Measurements from ENCODE around the gene CA5A. TPM values are rescaled to one million over a fixed set of nuclear protein-coding genes. Genes with fewer than 3 reads are reported as not detected.

CA5A gene
- total RNA-seq, 2 experiments from 2014 or later: not detected

DNA sequence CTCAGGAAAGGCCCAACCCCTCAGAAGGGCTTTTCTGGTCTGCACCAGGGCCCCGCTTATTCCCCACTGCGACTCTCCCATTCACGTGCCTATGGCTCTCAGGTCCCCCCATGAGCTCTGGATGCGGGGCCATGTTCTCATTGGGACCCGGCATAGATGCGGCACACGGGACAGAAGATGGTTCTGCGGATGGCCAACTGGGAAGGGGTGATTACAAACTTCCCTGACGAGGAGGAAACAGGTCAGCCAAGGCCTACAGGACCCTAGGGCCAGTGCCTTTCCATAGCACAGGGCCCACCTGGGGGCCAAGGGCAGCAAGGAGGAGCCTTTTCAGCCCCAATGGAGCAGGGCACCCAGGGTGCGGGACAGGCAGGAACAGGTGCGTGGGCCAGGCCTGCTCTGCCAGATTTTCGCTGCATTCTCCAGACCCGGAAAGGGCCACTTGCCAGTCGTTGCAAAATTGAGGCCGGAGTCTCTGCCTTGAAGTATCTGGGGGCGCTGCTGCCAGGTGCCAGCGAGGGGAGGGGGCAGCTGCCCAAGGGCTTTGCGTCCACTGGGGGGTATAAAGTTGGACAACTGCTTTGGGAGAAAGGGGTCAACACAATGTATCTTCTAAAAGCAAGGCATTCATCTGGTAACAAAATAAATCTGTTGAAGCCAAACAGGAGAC is 87.5 kb downstream of the CA5A start:
- Mint-ChIP-seq H3K9me3 (no peaks in the 10 kb centered on the region), H3K4me3 (no peak overlapping the region), H3K27ac (no peak overlapping the region), H3K36me3 (ENCODE audit: low read depth) (peaks cover 14% of the 10 kb centered on the region), H3K27me3 (no peaks in the 10 kb centered on the region), H3K4me1 (ENCODE audit: low read depth) (peaks cover 9% of the 10 kb centered on the region)
- Histone ChIP-seq H3K9me3 (ENCODE audit: control insufficient read depth in 1 of 2, insufficient read depth in 1 of 2, low read length in 2 of 2) (no peaks in the 10 kb centered on the region), H3K27me3 (ENCODE audit: control insufficient read depth in 1 of 2, insufficient read depth in 2 of 2, low read length in 2 of 2) (no peaks in the 10 kb centered on the region), H3K36me3 (ENCODE audit: insufficient read depth, low read length) (peaks cover 18% of the 10 kb centered on the region), H3K4me1 (ENCODE audit: insufficient read depth, low read length) (peaks cover 23% of the 10 kb centered on the region), H3K27ac (ENCODE audit: low read depth in 1 of 2, low read length in 2 of 2) (no peak overlapping the region), H3K4me3 (ENCODE audit: low read length) (no peak overlapping the region)
- intact Hi-C loops (cut with DNase I, micrococcal nuclease): no loop called here
- TF ChIP-seq, protein P1, sequence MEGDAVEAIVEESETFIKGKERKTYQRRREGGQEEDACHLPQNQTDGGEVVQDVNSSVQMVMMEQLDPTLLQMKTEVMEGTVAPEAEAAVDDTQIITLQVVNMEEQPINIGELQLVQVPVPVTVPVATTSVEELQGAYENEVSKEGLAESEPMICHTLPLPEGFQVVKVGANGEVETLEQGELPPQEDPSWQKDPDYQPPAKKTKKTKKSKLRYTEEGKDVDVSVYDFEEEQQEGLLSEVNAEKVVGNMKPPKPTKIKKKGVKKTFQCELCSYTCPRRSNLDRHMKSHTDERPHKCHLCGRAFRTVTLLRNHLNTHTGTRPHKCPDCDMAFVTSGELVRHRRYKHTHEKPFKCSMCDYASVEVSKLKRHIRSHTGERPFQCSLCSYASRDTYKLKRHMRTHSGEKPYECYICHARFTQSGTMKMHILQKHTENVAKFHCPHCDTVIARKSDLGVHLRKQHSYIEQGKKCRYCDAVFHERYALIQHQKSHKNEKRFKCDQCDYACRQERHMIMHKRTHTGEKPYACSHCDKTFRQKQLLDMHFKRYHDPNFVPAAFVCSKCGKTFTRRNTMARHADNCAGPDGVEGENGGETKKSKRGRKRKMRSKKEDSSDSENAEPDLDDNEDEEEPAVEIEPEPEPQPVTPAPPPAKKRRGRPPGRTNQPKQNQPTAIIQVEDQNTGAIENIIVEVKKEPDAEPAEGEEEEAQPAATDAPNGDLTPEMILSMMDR (IDR thresholded peaks at IDR 0.05): no peak
- ChIA-PET CTCF (interaction anchor here (1.5 to 4.5 kb wide), 7 partner anchors 19 to 85 kb away, joined by 4 to 63 read pairs (median 9); partner anchors contain the start of gene SLC7A5), POLR2A (interaction anchor here (3.5 kb wide), 1 partner anchor 20 kb away, joined by 40 read pairs; the partner anchor contains the start of gene SLC7A5)
- ATAC-seq (ENCODE audit: poor library complexity) (no peak), DNase-seq (no peak)

DNA sequence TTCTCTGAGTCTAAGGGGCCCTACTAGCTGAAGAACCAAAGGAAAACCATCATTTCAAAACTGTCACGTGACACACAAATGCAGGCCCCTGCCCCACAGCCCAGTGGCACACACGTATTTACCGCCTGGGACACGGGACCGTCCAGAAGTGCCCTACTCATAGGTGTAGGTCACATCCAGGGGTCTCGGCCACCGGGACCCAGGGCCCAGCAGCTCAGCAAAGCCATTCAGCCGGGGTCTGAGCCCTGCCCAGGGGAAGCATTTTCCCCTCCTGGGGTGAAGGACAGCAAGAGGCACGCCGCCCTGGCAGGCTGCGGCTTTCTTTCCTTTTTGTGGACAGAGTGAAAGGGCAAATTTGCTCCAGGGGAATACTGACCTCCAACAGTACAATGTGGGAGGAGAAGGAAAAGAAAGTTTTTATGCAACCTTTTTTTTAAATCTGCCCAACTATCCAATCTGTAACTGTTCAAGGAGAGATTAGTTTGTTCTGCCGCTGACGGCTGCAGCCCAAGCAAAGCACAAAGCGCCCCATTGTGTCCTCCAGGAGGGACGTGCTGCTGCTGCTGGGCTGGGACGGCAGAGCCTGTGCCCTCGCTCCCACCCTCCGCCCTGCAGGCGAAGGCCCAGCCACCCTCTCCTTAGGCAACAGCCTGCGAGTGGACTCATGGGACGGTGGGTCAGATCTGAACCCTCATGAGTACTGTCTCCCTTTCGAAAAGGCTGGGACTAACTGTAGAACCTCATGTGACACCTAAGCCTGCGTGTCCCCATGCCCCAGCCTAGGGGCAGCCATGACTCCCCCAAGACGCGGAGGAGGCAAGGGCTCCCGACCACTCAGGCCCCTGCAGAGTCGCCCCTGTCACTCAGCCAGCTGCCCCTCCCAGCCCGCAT is 88.3 kb downstream of the CA5A start:
- ChIA-PET CTCF (interaction anchor here (1.2 to 4.5 kb wide), 2 partner anchors 23 to 69 kb away, joined by 4 to 63 read pairs; no protein-coding TSS in a partner anchor), POLR2A (no interaction called here)
- Histone ChIP-seq H3K4me3 (ENCODE audit: low read length) (no peak overlapping the region), H3K4me1 (ENCODE audit: insufficient read depth, low read length) (peaks cover 16% of the 10 kb centered on the region), H3K27ac (ENCODE audit: low read depth in 1 of 2, low read length in 2 of 2) (no peak overlapping the region), H3K36me3 (ENCODE audit: insufficient read depth, low read length) (peaks cover 19% of the 10 kb centered on the region), H3K9me3 (ENCODE audit: control insufficient read depth in 1 of 2, insufficient read depth in 1 of 2, low read length in 2 of 2) (no peaks in the 10 kb centered on the region), H3K27me3 (ENCODE audit: control insufficient read depth in 1 of 2, insufficient read depth in 2 of 2, low read length in 2 of 2) (no peaks in the 10 kb centered on the region)
- H3K9me3 Mint-ChIP-seq: no peaks in the 10 kb centered on the region
- H3K27ac Mint-ChIP-seq: no peak overlapping the region
- peaks cover 14% of the 10 kb centered on the region for H3K36me3 Mint-ChIP-seq (ENCODE audit: low read depth)
- no peak for ATAC-seq (ENCODE audit: poor library complexity)
- H3K4me1 Mint-ChIP-seq (ENCODE audit: low read depth): peaks cover 5% of the 10 kb centered on the region
- TF ChIP-seq, protein P1 (IDR thresholded peaks at IDR 0.05): no peak
- intact Hi-C loops (cut with DNase I, micrococcal nuclease): no loop called here
- H3K4me3 Mint-ChIP-seq: no peak overlapping the region
- no peaks in the 10 kb centered on the region for H3K27me3 Mint-ChIP-seq
- DNase-seq: no peak

DNA sequence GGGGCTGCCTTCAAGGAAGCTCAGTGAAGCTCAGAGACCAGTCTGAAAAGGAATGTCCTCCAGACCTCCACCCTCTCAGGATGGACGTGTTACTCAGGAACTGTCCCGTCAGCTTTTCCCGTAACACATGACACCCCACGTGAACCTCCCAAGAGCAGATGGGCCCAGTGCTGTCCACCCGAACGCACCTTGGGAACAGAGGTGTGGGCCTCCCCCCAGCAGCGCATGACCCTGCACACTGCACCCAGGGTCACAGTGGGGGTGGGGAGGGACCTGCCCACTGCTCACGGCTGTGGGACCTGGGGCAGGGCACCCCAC is 88.9 kb downstream of the CA5A start:
- TF ChIP-seq, protein P1 (IDR thresholded peaks at IDR 0.05): no peak
- peaks cover 10% of the 10 kb centered on the region for H3K36me3 Mint-ChIP-seq (ENCODE audit: low read depth)
- Histone ChIP-seq H3K27ac (ENCODE audit: low read depth in 1 of 2, low read length in 2 of 2) (no peak overlapping the region), H3K4me1 (ENCODE audit: insufficient read depth, low read length) (peaks cover 18% of the 10 kb centered on the region), H3K36me3 (ENCODE audit: insufficient read depth, low read length) (peaks cover 20% of the 10 kb centered on the region), H3K4me3 (ENCODE audit: low read length) (no peak overlapping the region), H3K27me3 (ENCODE audit: control insufficient read depth in 1 of 2, insufficient read depth in 2 of 2, low read length in 2 of 2) (no peaks in the 10 kb centered on the region), H3K9me3 (ENCODE audit: control insufficient read depth in 1 of 2, insufficient read depth in 1 of 2, low read length in 2 of 2) (no peaks in the 10 kb centered on the region)
- H3K9me3 Mint-ChIP-seq: no peaks in the 10 kb centered on the region
- H3K4me1 Mint-ChIP-seq (ENCODE audit: low read depth): peaks cover 6% of the 10 kb centered on the region
- ChIA-PET CTCF (interaction anchor here (1.2 to 1.9 kb wide), 2 partner anchors 24 to 69 kb away, joined by 4 to 9 read pairs; no protein-coding TSS in a partner anchor), POLR2A (no interaction called here)
- no peak overlapping the region for H3K27ac Mint-ChIP-seq
- no peaks in the 10 kb centered on the region for H3K27me3 Mint-ChIP-seq
- ATAC-seq (ENCODE audit: poor library complexity): no peak
- no peak for DNase-seq
- H3K4me3 Mint-ChIP-seq: no peak overlapping the region
- intact Hi-C loops (cut with DNase I, micrococcal nuclease): no loop called here

Data from CD4-positive, alpha-beta T cell (primary cell).